ENCODE measurements around the gene GIPR.

GIPR gene

GRCh38 chr19:45730368-45731288, 62.6 kb downstream of the GIPR start, which contains the start of gene FBXO46:
FBXO46 (minus strand) TSS chr19:45730896; CDS start chr19:45713495, 17,401 bp downstream.
- TF ChIP-seq REST (IDR thresholded peaks at IDR 0.05; ENCODE audit: insufficient read depth in 1 of 2, low read depth in 2 of 2, low read length in 2 of 2) (no peak), SIN3A (IDR thresholded peaks at IDR 0.05; ENCODE audit: borderline replicate concordance, insufficient read depth, low read length) (0 out of 2 replicates have a peak, but pooled peaks have one; percentile 75), TAF1 (IDR thresholded peaks at IDR 0.05; ENCODE audit: borderline replicate concordance, insufficient read depth, low read length) (peak; percentile 56; the same call in 1 of the 2 replicates), FOXP2 (optimal IDR thresholded peaks at IDR 0.05; ENCODE audit: borderline replicate concordance, extremely low read depth, extremely low read length, insufficient read depth) (peak; percentile 58), POLR2AphosphoS5 (IDR thresholded peaks at IDR 0.05; ENCODE audit: low read depth, low read length) (peak; percentile 85)

Data from PFSK-1 (cell line).